K562 (cell line): ENCODE results near the gene KCNQ5.

Source experiments
- ARID1B ChIP-seq: fragments of 450-650 bp; IDR thresholded peaks from 2 replicates; pipeline ENCODE4 v1.6.1; 2016; ENCODE audit warnings: antibody characterized with exemption, mild to moderate bottlenecking, inconsistent platforms
- BCLAF1 ChIP-seq, 2 experiments: fragments of 450-650 bp in 1 of 2; IDR thresholded peaks; 2 replicates each; pipeline ENCODE4 v1.6.1; 2011 to 2017; ENCODE audit warnings: low read depth in 2 of 2, antibody characterized with exemption in 1 of 2, borderline replicate concordance in 1 of 2, low read length in 1 of 2, mild to moderate bottlenecking in 1 of 2, mixed read lengths in 1 of 2; ENCODE audit not compliant: control insufficient read depth in 1 of 2
- BRCA1 ChIP-seq, 2 experiments: fragments of 450-650 bp in 1 of 2; sonication (generic) in 1 of 2; formaldehyde crosslinking in 1 of 2; IDR thresholded peaks; 2 replicates each; pipeline versions ENCODE4 v1.5.0 to v1.6.1; 2017 to 2020; ENCODE audit warnings: mild to moderate bottlenecking in 1 of 2, missing genetic modification reagents in 1 of 2
- CC2D1A ChIP-seq: fragments of 450-650 bp; IDR thresholded peaks from 2 replicates; pipeline ENCODE4 v1.6.1; 2017; ENCODE audit warnings: mild to moderate bottlenecking
- CTCF ChIP-seq, 3 experiments: IDR thresholded peaks in 2 of 3; conservative IDR thresholded peaks in 1 of 3; 2 replicates each; pipeline ENCODE4 v1.5.1; 2011 to 2012; ENCODE audit warnings: low read length in 3 of 3, mild to moderate bottlenecking in 3 of 3, control low read depth in 2 of 3, improper control_type of control experiment in 1 of 3, inconsistent platforms in 1 of 3, low read depth in 1 of 3, mixed read lengths in 1 of 3, moderate library complexity in 1 of 3; ENCODE audit not compliant: insufficient read depth in 2 of 3
- NFXL1 ChIP-seq: fragments of 450-650 bp; formaldehyde crosslinking; IDR thresholded peaks from 2 replicates; pipeline ENCODE4 v1.4.0; 2021; ENCODE audit warnings: mild to moderate bottlenecking
- RBM22 ChIP-seq: fragments of 200-400 bp; formaldehyde crosslinking; IDR thresholded peaks from 2 replicates; pipeline ENCODE4 v1.6.1; 2018; ENCODE audit warnings: low read length, low read depth; ENCODE audit not compliant: poor library complexity, severe bottlenecking
- SMC3 ChIP-seq: conservative IDR thresholded peaks from 2 replicates; pipeline ENCODE4 v1.6.1; 2011; ENCODE audit warnings: low read depth, low read length, improper control_type of control experiment; ENCODE audit not compliant: insufficient read depth
- TRIM24 ChIP-seq, 2 experiments: fragments of 450-650 bp; IDR thresholded peaks; 2 replicates each; pipeline ENCODE4 v1.6.1; 2016

GRCh38 chr6:72850469-72850868 lies 228.6 kb downstream of the KCNQ5 start:
- no peak for TF ChIP-seq RBM22
- no peak for TF ChIP-seq ARID1B
- no peak for TF ChIP-seq CC2D1A
- TF ChIP-seq CTCF (IDR thresholded peaks at IDR 0.05 in 2 of 3, conservative IDR thresholded peaks at IDR 0.05 in 1 of 3; ENCODE audit: insufficient read depth in 2 of 3, low read depth in 1 of 3, low read length in 3 of 3) = no peak
- no peak for TF ChIP-seq NFXL1 (CRISPR knock-in tag)
- TF ChIP-seq TRIM24 (IDR thresholded peaks at IDR 0.05) = no peak
- no peak for TF ChIP-seq SMC3
- TF ChIP-seq BRCA1 (IDR thresholded peaks at IDR 0.05) = no peak
- TF ChIP-seq BRCA1 (CRISPR knock-in tag; IDR thresholded peaks at IDR 0.05) = no peak
- TF ChIP-seq BCLAF1 (IDR thresholded peaks at IDR 0.05; ENCODE audit: borderline replicate concordance in 1 of 2, control insufficient read depth in 1 of 2, low read depth in 2 of 2, low read length in 1 of 2) = no peak
